Measurements from ENCODE around the gene RGL1.

The RGL1 gene

GRCh38 chr1:183821889-183822611, 17.1 kb downstream of the RGL1 start:
- no peak overlapping the region for H3K4me3 ChIP-seq (ENCODE audit: low read length)
- TF ChIP-seq ZNF274 (IDR thresholded peaks at IDR 0.05; ENCODE audit: low read depth, low read length), result no peak

- no peak overlapping the region for H3K4me3 ChIP-seq (ENCODE audit: low read length)
- no peak for TF ChIP-seq ZNF274 (IDR thresholded peaks at IDR 0.05; ENCODE audit: low read depth, low read length)
Observed at GRCh38 chr1:183824291-183824690, 19.4 kb downstream of the RGL1 start.

GRCh38 chr1:183827801-183828200, 22.9 kb downstream of the RGL1 start:
- H3K4me3 ChIP-seq (ENCODE audit: low read length), result no peak overlapping the region
- TF ChIP-seq ZNF274 (IDR thresholded peaks at IDR 0.05; ENCODE audit: low read depth, low read length), result no peak

- H3K4me3 ChIP-seq (ENCODE audit: low read length), result no peak overlapping the region
- TF ChIP-seq ZNF274 (IDR thresholded peaks at IDR 0.05; ENCODE audit: low read depth, low read length), result no peak
Observed at GRCh38 chr1:183830389-183830788, 25.5 kb downstream of the RGL1 start.

GRCh38 chr1:183831311-183831710, 26.4 kb downstream of the RGL1 start:
- TF ChIP-seq ZNF274 (IDR thresholded peaks at IDR 0.05; ENCODE audit: low read depth, low read length), result no peak
- H3K4me3 ChIP-seq (ENCODE audit: low read length), result no peak overlapping the region

GRCh38 chr1:183832459-183832858, 27.5 kb downstream of the RGL1 start:
- no peak overlapping the region for H3K4me3 ChIP-seq (ENCODE audit: low read length)
- no peak for TF ChIP-seq ZNF274 (IDR thresholded peaks at IDR 0.05; ENCODE audit: low read depth, low read length)

GRCh38 chr1:183834568-183834967, 29.6 kb downstream of the RGL1 start:
- TF ChIP-seq ZNF274 (IDR thresholded peaks at IDR 0.05; ENCODE audit: low read depth, low read length), result no peak
- no peak overlapping the region for H3K4me3 ChIP-seq (ENCODE audit: low read length)

- H3K4me3 ChIP-seq (ENCODE audit: low read length), result no peak overlapping the region
- no peak for TF ChIP-seq ZNF274 (IDR thresholded peaks at IDR 0.05; ENCODE audit: low read depth, low read length)
Observed at GRCh38 chr1:183836598-183836997, 31.7 kb downstream of the RGL1 start.

GRCh38 chr1:183837062-183837461, 32.1 kb downstream of the RGL1 start:
- no peak for TF ChIP-seq ZNF274 (IDR thresholded peaks at IDR 0.05; ENCODE audit: low read depth, low read length)
- no peak overlapping the region for H3K4me3 ChIP-seq (ENCODE audit: low read length)

GRCh38 chr1:183838221-183838620, 33.3 kb downstream of the RGL1 start:
- no peak overlapping the region for H3K4me3 ChIP-seq (ENCODE audit: low read length)

GRCh38 chr1:183840140-183840539, 35.2 kb downstream of the RGL1 start:
- no peak for TF ChIP-seq ZNF274 (IDR thresholded peaks at IDR 0.05; ENCODE audit: low read depth, low read length)
- H3K4me3 ChIP-seq (ENCODE audit: low read length), result no peak overlapping the region

More at GRCh38 chr1:183838221-183838620, 33.3 kb downstream of the RGL1 start:
- no peak for TF ChIP-seq ZNF274 (IDR thresholded peaks at IDR 0.05; ENCODE audit: low read depth, low read length)

- TF ChIP-seq ZNF274 (IDR thresholded peaks at IDR 0.05; ENCODE audit: low read depth, low read length), result no peak
- H3K4me3 ChIP-seq (ENCODE audit: low read length), result no peak overlapping the region; the same call in 1 of the 2 replicates
Observed at GRCh38 chr1:183841550-183841949, 36.6 kb downstream of the RGL1 start.

- no peak for TF ChIP-seq ZNF274 (IDR thresholded peaks at IDR 0.05; ENCODE audit: low read depth, low read length)
- peak overlapping the region; percentile 61; the same call in 1 of the 2 replicates for H3K4me3 ChIP-seq (ENCODE audit: low read length)
Observed at GRCh38 chr1:183841950-183842794, 37.3 kb downstream of the RGL1 start.

- TF ChIP-seq ZNF274 (IDR thresholded peaks at IDR 0.05; ENCODE audit: low read depth, low read length), result no peak
- H3K4me3 ChIP-seq (ENCODE audit: low read length), result peak overlapping the region; percentile 61; the same call in 1 of the 2 replicates
Observed at GRCh38 chr1:183842795-183843144, 37.9 kb downstream of the RGL1 start.

GRCh38 chr1:183844806-183845205, 39.9 kb downstream of the RGL1 start:
- no peak overlapping the region for H3K4me3 ChIP-seq (ENCODE audit: low read length)
- TF ChIP-seq ZNF274 (IDR thresholded peaks at IDR 0.05; ENCODE audit: low read depth, low read length), result no peak
